B cell (primary cell): ENCODE measurements around the gene LILRA6. TPM values are rescaled to one million over a fixed set of nuclear protein-coding genes. Genes with fewer than 3 reads are reported as not detected.

ENCODE experiments used
- ATAC-seq: fragments of 200-7000 bp; cut with Tn5 transposase; one replicate; pipeline ENCODE4 v1.10.0; 2021; ENCODE audit warnings: low read depth, mild to moderate bottlenecking, moderate number of reproducible peaks, moderate library complexity
- CTCF ChIA-PET: fragments of 350-600 bp; sonication (Branson Sonifier 250); formaldehyde crosslinking; loops from one replicate; lab custom pipeline; 2021; ENCODE audit warnings: antibody characterized with exemption, inconsistent platforms; lab: Charles Lee
- POLR2A ChIA-PET: fragments of 350-600 bp; sonication (Branson Sonifier 250); formaldehyde crosslinking; loops from one replicate; lab custom pipeline; 2021; ENCODE audit warnings: antibody characterized with exemption; lab: Charles Lee
- DNase-seq: peaks from one replicate; pipeline ENCODE4 v3.0.0; 2013
- H2AFZ ChIP-seq: 2 replicates; pipeline ENCODE4 v1.6.1; 2012; ENCODE audit warnings: mild to moderate bottlenecking, low read depth, low read length; ENCODE audit not compliant: insufficient read depth, poor library complexity, severe bottlenecking
- H3K27ac ChIP-seq, 2 donors: 1 replicate in 1 of 2; 2 replicates in 1 of 2; pipeline ENCODE4 v1.5.1; 2012 to 2013; ENCODE audit warnings: low read length in 2 of 2, mild to moderate bottlenecking in 2 of 2, moderate library complexity in 1 of 2
- H3K27me3 ChIP-seq, 4 experiments: fragments of 200-600 bp in 1 of 4; sonication (generic) in 1 of 4; replicated peaks in 1 of 4; 1 replicate in 2 of 4; 2 replicates in 2 of 4; pipeline versions ENCODE4 v1.6.1 to v1.7.0; 2013 to 2016; ENCODE audit warnings: low read length in 3 of 4, mild to moderate bottlenecking in 2 of 4, mixed read lengths in 1 of 4, moderate library complexity in 1 of 4; ENCODE audit not compliant: insufficient read depth in 4 of 4, control insufficient read depth in 3 of 4; ENCODE audit errors: control extremely low read depth in 1 of 4
- H3K36me3 ChIP-seq, 2 experiments: replicated peaks in 1 of 2; 1 replicate in 1 of 2; 2 replicates in 1 of 2; pipeline versions ENCODE4 v1.6.1 to v1.7.1; 2013; ENCODE audit warnings: low read length in 1 of 2; ENCODE audit not compliant: insufficient read depth in 2 of 2, control insufficient read depth in 1 of 2; ENCODE audit errors: control extremely low read depth in 1 of 2, extremely low read depth in 1 of 2
- H3K4me1 ChIP-seq, 2 donors: fragments of 200-600 bp in 1 of 2; sonication (generic) in 1 of 2; 1 replicate in 1 of 2; 2 replicates in 1 of 2; pipeline versions ENCODE4 v1.5.1 to v1.6.1; 2013 to 2017; ENCODE audit warnings: low read length in 2 of 2; ENCODE audit not compliant: control insufficient read depth in 2 of 2, insufficient read depth in 2 of 2
- H3K4me2 ChIP-seq: replicated peaks from 2 replicates; pipeline ENCODE3; 2012; ENCODE audit warnings: mild to moderate bottlenecking, low read depth, low read length; ENCODE audit not compliant: poor library complexity, severe bottlenecking
- H3K4me3 ChIP-seq, 5 experiments: fragments of 200-600 bp in 1 of 5; sonication (generic) in 1 of 5; 1 replicate in 3 of 5; 2 replicates in 2 of 5; pipeline versions ENCODE4 v1.5.1 to v1.7.0; 2011 to 2016; ENCODE audit warnings: low read length in 4 of 5, mild to moderate bottlenecking in 4 of 5, low read depth in 2 of 5, control low read depth in 1 of 5, moderate library complexity in 1 of 5; ENCODE audit not compliant: insufficient read depth in 1 of 5; ENCODE audit errors: control extremely low read depth in 1 of 5, extremely low read depth in 1 of 5
- H3K79me2 ChIP-seq: fragments of 200-600 bp; sonication (generic); one replicate; pipeline ENCODE4 v1.6.0; 2016; ENCODE audit warnings: low read length; ENCODE audit not compliant: control insufficient read depth, insufficient read depth
- H3K9ac ChIP-seq: fragments of 200-600 bp; sonication (generic); 2 replicates; pipeline ENCODE4 v1.6.1; 2017; ENCODE audit warnings: mild to moderate bottlenecking, low read length, moderate library complexity
- H3K9me3 ChIP-seq, 3 donors: one replicate each; pipeline versions ENCODE4 v1.6.1 to v1.7.1; 2013; ENCODE audit warnings: low read length in 2 of 3; ENCODE audit not compliant: control insufficient read depth in 2 of 3, insufficient read depth in 1 of 3; ENCODE audit errors: control extremely low read depth in 1 of 3
- H4K20me1 ChIP-seq: 2 replicates; pipeline ENCODE4 v1.6.0; 2012; ENCODE audit warnings: mild to moderate bottlenecking, low read length; ENCODE audit not compliant: insufficient read depth, control insufficient read depth, poor library complexity, severe bottlenecking
- H3K27ac Mint-ChIP-seq: one replicate; pipeline ENCODE4 v1.8.0; 2021; ENCODE audit warnings: mixed read lengths
- H3K27me3 Mint-ChIP-seq: one replicate; pipeline ENCODE4 v1.8.0; 2021; ENCODE audit warnings: mixed read lengths
- H3K4me1 Mint-ChIP-seq: one replicate; pipeline ENCODE4 v1.8.0; 2021; ENCODE audit warnings: mixed read lengths
- H3K4me3 Mint-ChIP-seq: one replicate; pipeline ENCODE4 v1.8.0; 2021; ENCODE audit warnings: mixed read lengths
- H3K9me3 Mint-ChIP-seq: one replicate; pipeline ENCODE4 v1.8.0; 2022; ENCODE audit warnings: mixed read lengths; ENCODE audit not compliant: insufficient read depth
- EZH2 ChIP-seq: IDR thresholded peaks from 2 replicates; pipeline ENCODE4 v1.6.1; 2012; ENCODE audit warnings: borderline replicate concordance, low read depth, mild to moderate bottlenecking, moderate library complexity, low read length; ENCODE audit not compliant: insufficient read depth, poor library complexity, severe bottlenecking
- WGBS: methylation state at CpG from one replicate; pipeline ENCODE4 v1.1.5; 2013; ENCODE audit warnings: missing lambda C conversion rate; ENCODE audit not compliant: insufficient coverage; 5-methylcytosine and 5-hydroxymethylcytosine counted together
- intact Hi-C: fragments of 100-400 bp; cut with micrococcal nuclease; formaldehyde crosslinking; loops from one replicate; pipeline ENCODE4 v1.10.0; 2022
- polyA plus RNA-seq: library from polyadenylated mRNA; depleted of rRNA; stranded (reverse); fragments of >200 nt; gene quantifications from 2 replicates; pipeline ENCODE4 v1.2.3, GENCODE V29; 2012
- total RNA-seq, 2 donors: library from RNA; stranded (reverse); fragments of 120-200 nt in 1 of 2; gene quantifications; 1 replicate in 1 of 2; 2 replicates in 1 of 2; pipeline versions ENCODE4 v1.2.3 to v1.2.4, GENCODE V29; 2013 to 2022
- TF ChIP-seq, protein P1 (sequence below): fragments of 200-600 bp; IDR thresholded peaks from one replicate; pipeline ENCODE4 v1.8.0; 2022; ENCODE audit warnings: antibody characterized with exemption, mild to moderate bottlenecking

The LILRA6 gene
- total and polyA plus RNA-seq, 2 donors (not counting 1 experiment from before 2014, with no cell fraction given) = 0.66 TPM; not detected in 1

GRCh38 chr19:54189145-54189734, 53.4 kb downstream of the LILRA6 start, which contains the start of gene MBOAT7:
MBOAT7 (minus strand) TSS chr19:54189580; CDS start chr19:54188508, 1,072 bp downstream.
- intact Hi-C loops = loop anchor here (1.0 to 5.0 kb wide), 3 partner anchors 16 to 43 kb away; partner anchors contain the start of gene TMC4

More at GRCh38 chr19:54189145-54189734, 53.4 kb downstream of the LILRA6 start, which contains the start of gene MBOAT7:
- WGBS = under 1% methylated on average over 64 of the region's 64 CpGs
- H3K4me3 ChIP-seq = peak within 1 kb of the TSS; percentile 31 to 87 (median 81)
- no peaks in the 10 kb centered on the region for H3K9me3 ChIP-seq
- Mint-ChIP-seq H3K4me1 (peaks cover 32% of the 10 kb centered on the region), H3K4me3 (peak within 1 kb of the TSS; percentile 94), H3K27me3 (no peaks in the 10 kb centered on the region), H3K9me3 (no peaks in the 10 kb centered on the region), H3K27ac (peak within 1 kb of the TSS; percentile 99)
- H2AFZ ChIP-seq = peak within 1 kb of the TSS; percentile 80
- peaks cover 19% of the 10 kb centered on the region for H4K20me1 ChIP-seq
- H3K4me1 ChIP-seq = peaks cover 18 to 22% of the 10 kb centered on the region in 2 donors
- TF ChIP-seq EZH2 = no peak
- TF ChIP-seq, protein P1, sequence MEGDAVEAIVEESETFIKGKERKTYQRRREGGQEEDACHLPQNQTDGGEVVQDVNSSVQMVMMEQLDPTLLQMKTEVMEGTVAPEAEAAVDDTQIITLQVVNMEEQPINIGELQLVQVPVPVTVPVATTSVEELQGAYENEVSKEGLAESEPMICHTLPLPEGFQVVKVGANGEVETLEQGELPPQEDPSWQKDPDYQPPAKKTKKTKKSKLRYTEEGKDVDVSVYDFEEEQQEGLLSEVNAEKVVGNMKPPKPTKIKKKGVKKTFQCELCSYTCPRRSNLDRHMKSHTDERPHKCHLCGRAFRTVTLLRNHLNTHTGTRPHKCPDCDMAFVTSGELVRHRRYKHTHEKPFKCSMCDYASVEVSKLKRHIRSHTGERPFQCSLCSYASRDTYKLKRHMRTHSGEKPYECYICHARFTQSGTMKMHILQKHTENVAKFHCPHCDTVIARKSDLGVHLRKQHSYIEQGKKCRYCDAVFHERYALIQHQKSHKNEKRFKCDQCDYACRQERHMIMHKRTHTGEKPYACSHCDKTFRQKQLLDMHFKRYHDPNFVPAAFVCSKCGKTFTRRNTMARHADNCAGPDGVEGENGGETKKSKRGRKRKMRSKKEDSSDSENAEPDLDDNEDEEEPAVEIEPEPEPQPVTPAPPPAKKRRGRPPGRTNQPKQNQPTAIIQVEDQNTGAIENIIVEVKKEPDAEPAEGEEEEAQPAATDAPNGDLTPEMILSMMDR = peak; percentile 15
- peak within 1 kb of the TSS; percentile 83 for H3K9ac ChIP-seq
- POLR2A ChIA-PET = interaction anchor here (0.5 to 4.5 kb wide), 13 partner anchors 9 to 2000 kb away, joined by 3 to 73 read pairs (median 5); partner anchors contain the start of genes CNOT3, LENG1, RPS9 and TMC4
- peak; percentile 6 for ATAC-seq
- no peaks in the 10 kb centered on the region for H3K27me3 ChIP-seq
- no peak for DNase-seq
- peaks cover 0 to 16% of the 10 kb centered on the region in 2 experiments for H3K36me3 ChIP-seq
- peaks cover 20% of the 10 kb centered on the region for H3K79me2 ChIP-seq
- H3K27ac ChIP-seq = peak within 1 kb of the TSS; percentile 96 to 99
- CTCF ChIA-PET = interaction anchor here (0.6 to 4.7 kb wide), 18 partner anchors 11 to 292 kb away, joined by 3 to 50 read pairs (median 4); partner anchors contain the start of genes LENG1, RPS9 and TMC4
- peak within 1 kb of the TSS; percentile 99 for H3K4me2 ChIP-seq
